Endodermal cell (in vitro differentiated cells): ENCODE data around the gene NOTCH2. TPM values are rescaled to one million over a fixed set of nuclear protein-coding genes. Genes with fewer than 3 reads are reported as not detected.

ENCODE experiments used
- DNase-seq: peaks from one replicate; pipeline ENCODE4 v3.0.0-alpha.2; 2017
- H3K27ac ChIP-seq: 2 replicates; pipeline ENCODE4 v1.5.1; 2013; ENCODE audit warnings: mild to moderate bottlenecking, low read depth, low read length, moderate library complexity
- H3K27me3 ChIP-seq: 2 replicates; pipeline ENCODE4 v1.6.1; 2013; ENCODE audit warnings: mild to moderate bottlenecking, low read length, moderate library complexity; ENCODE audit not compliant: insufficient read depth, control insufficient read depth, poor library complexity, severe bottlenecking
- H3K36me3 ChIP-seq: 2 replicates; pipeline ENCODE4 v1.7.0; 2013; ENCODE audit warnings: mild to moderate bottlenecking, low read length, moderate library complexity; ENCODE audit not compliant: control insufficient read depth, insufficient read depth
- H3K4me1 ChIP-seq: one replicate; pipeline ENCODE4 v1.7.0; 2013; ENCODE audit warnings: low read length; ENCODE audit not compliant: control insufficient read depth, insufficient read depth
- H3K4me3 ChIP-seq: 2 replicates; pipeline ENCODE4 v1.5.1; 2013; ENCODE audit warnings: mild to moderate bottlenecking, low read length, moderate library complexity
- H3K9ac ChIP-seq: 2 replicates; pipeline ENCODE4 v1.6.1; 2013; ENCODE audit warnings: mild to moderate bottlenecking, low read length, moderate library complexity; ENCODE audit not compliant: poor library complexity, severe bottlenecking; ENCODE audit errors: extremely low read depth
- H3K9me3 ChIP-seq: 2 replicates; pipeline ENCODE4 v1.6.1; 2013; ENCODE audit warnings: mild to moderate bottlenecking, low read length, moderate library complexity; ENCODE audit not compliant: control insufficient read depth
- H3K27ac Mint-ChIP-seq: 2 replicates; pipeline ENCODE4 v1.8.0; 2020; ENCODE audit warnings: mixed read lengths
- H3K27me3 Mint-ChIP-seq: 2 replicates; pipeline ENCODE4 v1.8.0; 2021; ENCODE audit warnings: mild to moderate bottlenecking, mixed read lengths; ENCODE audit not compliant: insufficient read depth
- H3K36me3 Mint-ChIP-seq: 2 replicates; pipeline ENCODE4 v1.8.0; 2020; ENCODE audit warnings: low read depth, mixed read lengths
- H3K4me1 Mint-ChIP-seq: 2 replicates; pipeline ENCODE4 v1.8.0; 2020; ENCODE audit warnings: mixed read lengths
- H3K4me3 Mint-ChIP-seq: 2 replicates; pipeline ENCODE4 v1.8.0; 2020; ENCODE audit warnings: mild to moderate bottlenecking, moderate library complexity, mixed read lengths
- H3K9me3 Mint-ChIP-seq: 2 replicates; pipeline ENCODE4 v1.8.0; 2020; ENCODE audit warnings: mild to moderate bottlenecking, mixed read lengths
- CTCF ChIP-seq: fragments of 200-600 bp; sonication (generic); conservative IDR thresholded peaks from 2 replicates; pipeline ENCODE4 v1.5.0; 2021; ENCODE audit warnings: antibody characterized with exemption, mild to moderate bottlenecking
- WGBS, 2 experiments: methylation state at CpG; one replicate each; pipeline versions ENCODE4 v1.1.5 to v1.1.7; 2013; ENCODE audit warnings: missing lambda C conversion rate in 2 of 2, mixed read lengths in 1 of 2; ENCODE audit not compliant: insufficient coverage in 1 of 2, insufficient read length in 1 of 2; 5-methylcytosine and 5-hydroxymethylcytosine counted together
- total RNA-seq, 2 donors: library from RNA; stranded (reverse); fragmentation: NEBNext Ultra II Directional in 1 of 2; extraction: Animal tissue kit (Norgen Biotek cat#: 25700) in 1 of 2; gene quantifications; 2 replicates in 1 of 2; 3 replicates in 1 of 2; pipeline ENCODE4 v1.2.1, GENCODE V29; 2021

Gene NOTCH2
- total RNA-seq, 2 donors from 2014 or later, result 79.0 to 88.3 TPM

GRCh38 chr1:119956306-119956705 is 113.2 kb downstream of the NOTCH2 start:
- H3K27ac Mint-ChIP-seq, result no peak overlapping the region
- H3K4me1 Mint-ChIP-seq, result no peaks in the 10 kb centered on the region
- H3K27me3 ChIP-seq, result no peaks in the 10 kb centered on the region
- H3K9me3 ChIP-seq, result no peaks in the 10 kb centered on the region
- TF ChIP-seq CTCF, result no peak
- no peak overlapping the region for H3K4me3 ChIP-seq
- H3K27me3 Mint-ChIP-seq, result no peaks in the 10 kb centered on the region
- DNase-seq, result no peak
- no peak overlapping the region for H3K27ac ChIP-seq
- no peak overlapping the region for H3K4me3 Mint-ChIP-seq
- peaks cover 48% of the 10 kb centered on the region for H3K36me3 ChIP-seq
- H3K9me3 Mint-ChIP-seq, result no peaks in the 10 kb centered on the region
- peaks cover 25% of the 10 kb centered on the region for H3K36me3 Mint-ChIP-seq
- H3K9ac ChIP-seq, result no peak overlapping the region
- H3K4me1 ChIP-seq, result no peaks in the 10 kb centered on the region
- WGBS, 2 experiments, result 100% methylated on average over 2 of the region's 2 CpGs; no CpG with 5 or more reads in 1 of the 2 experiments

- Histone ChIP-seq H3K9ac (no peak overlapping the region), H3K27ac (no peak overlapping the region), H3K4me3 (no peak overlapping the region), H3K4me1 (no peaks in the 10 kb centered on the region), H3K27me3 (no peaks in the 10 kb centered on the region), H3K9me3 (no peaks in the 10 kb centered on the region), H3K36me3 (peaks cover 61% of the 10 kb centered on the region)
- Mint-ChIP-seq H3K27me3 (no peaks in the 10 kb centered on the region), H3K4me1 (no peaks in the 10 kb centered on the region), H3K36me3 (peaks cover 36% of the 10 kb centered on the region), H3K9me3 (no peaks in the 10 kb centered on the region), H3K27ac (no peak overlapping the region), H3K4me3 (no peak overlapping the region)
- WGBS, 2 experiments, result 93 to 100% methylated on average over 4 to 9 of the region's 9 CpGs
- no peak for DNase-seq
- TF ChIP-seq CTCF, result peak; percentile 39
Measured at GRCh38 chr1:119954476-119955422, 114.7 kb downstream of the NOTCH2 start.

GRCh38 chr1:119953266-119953998 is 116.0 kb downstream of the NOTCH2 start:
- WGBS, 2 experiments, result 87 to 94% methylated on average over 5 of the region's 5 CpGs
- TF ChIP-seq CTCF, result no peak

More at GRCh38 chr1:119953266-119953998, 116.0 kb downstream of the NOTCH2 start:
- Mint-ChIP-seq H3K9me3 (no peaks in the 10 kb centered on the region), H3K4me1 (no peaks in the 10 kb centered on the region), H3K36me3 (peaks cover 35% of the 10 kb centered on the region), H3K4me3 (no peak overlapping the region), H3K27ac (no peak overlapping the region), H3K27me3 (no peaks in the 10 kb centered on the region)
- Histone ChIP-seq H3K27ac (no peak overlapping the region), H3K4me3 (no peak overlapping the region), H3K9ac (no peak overlapping the region), H3K4me1 (no peaks in the 10 kb centered on the region), H3K9me3 (no peaks in the 10 kb centered on the region), H3K36me3 (peaks cover 54% of the 10 kb centered on the region), H3K27me3 (no peaks in the 10 kb centered on the region)
- no peak for DNase-seq
